UCSD-AML1 (cell line): ENCODE data around the gene SFSWAP.
"Not testable (repeated sequence)": the region's sequence is repeated elsewhere in the genome, so short reads cannot be mapped to it uniquely, and the experiment has no call there.

Source experiments
- DNase-seq: peaks from one replicate; lab custom pipeline; 2025; ENCODE audit not compliant: unreplicated experiment; lab: John Stamatoyannopoulos, UW

SFSWAP gene

DNA sequence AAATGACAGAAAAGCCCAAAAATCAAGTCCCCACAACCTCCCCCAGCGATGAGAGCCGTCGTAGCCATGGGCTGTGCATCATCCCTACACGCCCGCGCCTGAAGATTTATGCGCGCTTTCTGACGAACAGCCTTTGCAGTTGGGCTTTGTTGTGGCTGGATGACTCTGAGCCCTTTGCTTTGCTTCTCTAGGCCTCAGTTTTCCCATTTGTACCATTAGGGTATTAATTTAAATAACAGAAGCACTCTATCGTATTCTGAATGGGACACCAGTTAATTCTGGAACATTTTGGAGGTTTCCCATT lies 24.2 kb downstream of the SFSWAP start:
- no peak for DNase-seq

DNA sequence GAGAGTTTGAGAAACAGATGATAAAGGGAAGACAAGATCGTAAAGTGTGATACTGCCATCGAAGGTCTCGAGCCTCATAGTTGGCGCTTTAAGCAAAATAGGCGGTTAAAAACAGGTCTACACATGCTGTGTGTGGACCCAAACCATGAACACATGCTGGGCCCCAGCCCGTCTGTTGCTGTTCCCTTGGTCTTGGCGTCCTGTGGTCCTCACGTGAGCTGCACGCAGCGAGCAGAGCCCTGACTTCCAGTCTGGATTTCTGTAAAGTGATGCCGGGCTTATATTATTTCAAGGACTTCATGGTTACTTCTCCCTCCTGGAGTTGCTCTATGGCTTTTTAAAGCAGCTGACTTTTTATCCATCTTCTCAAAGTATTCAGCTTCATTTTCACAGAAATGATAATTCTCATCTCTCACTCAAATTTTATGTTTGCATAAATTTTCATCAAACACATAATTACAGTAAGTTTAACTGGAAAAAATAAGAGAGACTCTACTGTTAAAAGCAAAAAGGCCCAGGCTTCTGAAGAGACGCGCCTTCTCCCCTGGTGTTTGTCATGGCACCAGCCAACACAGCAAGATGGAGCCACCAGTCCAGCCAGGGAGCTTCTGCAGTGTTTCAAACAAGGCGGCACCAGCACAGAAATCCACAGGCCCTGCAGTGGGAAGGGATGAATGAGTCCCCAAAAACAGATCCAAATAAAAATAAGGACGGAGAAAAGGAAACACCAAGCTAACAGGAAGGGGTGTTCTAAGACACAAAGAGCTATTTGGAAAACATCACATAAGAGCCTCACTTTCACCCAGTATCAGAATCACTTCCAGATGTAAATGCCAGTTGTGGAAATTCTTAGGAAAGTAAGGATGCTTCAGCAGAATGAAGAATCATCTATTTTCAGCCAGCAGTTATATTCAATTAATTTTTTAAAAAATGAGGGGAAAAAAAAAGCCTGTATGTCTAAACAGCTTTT lies 24.9 kb downstream of the SFSWAP start:
- DNase-seq: no peak

DNA sequence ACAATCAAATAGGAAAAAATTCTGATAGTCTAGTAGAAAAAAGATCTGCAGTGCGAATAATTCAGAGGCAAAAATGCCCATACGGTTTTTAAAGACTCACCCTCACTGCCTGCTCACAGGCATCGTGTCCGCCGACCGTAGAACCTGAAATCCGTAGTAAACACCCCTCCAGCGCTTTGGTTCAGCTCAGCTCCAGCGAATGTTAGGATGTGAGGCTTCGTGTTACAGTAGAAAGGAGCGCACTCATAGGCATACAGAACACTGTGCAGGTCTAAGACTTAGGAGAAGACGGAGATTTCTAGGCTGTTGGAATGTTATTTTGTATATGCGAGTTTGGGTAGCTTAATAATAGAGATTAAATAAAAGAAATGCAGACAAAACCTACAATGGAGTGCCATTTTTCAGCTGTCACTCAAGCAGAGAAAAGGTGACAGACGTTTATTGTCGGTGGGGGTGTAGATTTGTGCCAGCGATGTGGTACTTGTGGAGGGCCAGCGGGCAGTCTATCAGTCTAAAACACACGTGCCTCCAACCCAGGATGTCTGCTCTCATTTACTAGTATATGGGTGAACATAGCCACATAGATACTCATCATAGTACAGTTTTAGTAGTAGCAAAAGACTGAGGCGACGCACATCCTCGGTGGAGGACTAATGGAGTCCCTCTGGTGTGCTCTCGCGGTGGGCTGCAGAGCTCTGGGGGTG lies 25.7 kb downstream of the SFSWAP start:
- DNase-seq: no peak

DNA sequence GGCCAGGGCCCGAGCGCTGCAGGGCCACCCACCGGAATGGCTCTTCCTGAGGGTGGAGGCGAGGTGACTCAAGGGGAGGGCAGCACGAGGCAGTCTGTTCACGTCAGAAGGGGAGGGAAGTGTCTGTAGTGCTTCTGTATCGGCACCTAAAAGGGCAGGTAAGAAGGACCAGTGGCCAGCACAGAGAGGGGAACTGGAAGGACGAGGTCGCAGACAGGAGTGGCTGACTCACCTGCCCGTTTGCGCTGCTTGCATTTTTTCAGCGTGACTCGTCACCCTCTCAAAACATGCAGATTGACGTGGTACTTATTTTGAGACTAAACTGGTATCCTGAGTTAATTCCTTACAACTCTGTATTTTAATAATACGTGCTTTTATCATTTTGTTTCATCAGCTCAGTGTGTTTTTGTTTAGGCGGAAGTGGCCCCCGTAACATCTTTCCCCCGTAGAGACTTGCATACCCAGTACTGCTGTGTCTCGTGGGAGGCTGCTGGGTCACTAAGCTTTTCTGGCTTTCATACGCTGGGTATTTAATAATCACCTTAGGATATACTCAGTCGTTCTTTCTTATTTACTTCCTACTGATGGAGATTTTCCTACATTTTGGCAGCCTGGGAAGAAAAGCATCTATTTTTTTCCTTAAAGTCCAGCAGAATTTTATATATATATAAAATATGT lies 26.4 kb downstream of the SFSWAP start:
- DNase-seq: no peak

DNA sequence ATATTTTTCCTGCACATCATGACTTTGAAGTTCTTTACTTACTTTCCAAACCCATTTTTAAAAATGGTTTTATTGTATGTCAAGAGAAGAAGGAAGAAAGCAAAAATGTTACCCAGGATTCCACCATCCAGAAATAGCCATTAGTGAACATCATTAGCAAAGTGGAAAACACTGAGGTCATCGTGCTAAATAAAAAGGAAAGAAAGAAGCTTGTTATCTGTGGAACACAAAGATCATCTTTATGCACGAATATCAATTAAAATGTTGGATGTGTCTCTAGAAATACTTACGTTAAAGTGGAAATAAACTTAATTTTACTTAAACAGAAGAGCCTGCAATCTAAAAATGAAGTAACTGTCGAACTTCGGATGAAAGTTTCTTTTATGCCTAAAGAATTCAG lies 27.3 kb downstream of the SFSWAP start:
- no peak for DNase-seq

DNA sequence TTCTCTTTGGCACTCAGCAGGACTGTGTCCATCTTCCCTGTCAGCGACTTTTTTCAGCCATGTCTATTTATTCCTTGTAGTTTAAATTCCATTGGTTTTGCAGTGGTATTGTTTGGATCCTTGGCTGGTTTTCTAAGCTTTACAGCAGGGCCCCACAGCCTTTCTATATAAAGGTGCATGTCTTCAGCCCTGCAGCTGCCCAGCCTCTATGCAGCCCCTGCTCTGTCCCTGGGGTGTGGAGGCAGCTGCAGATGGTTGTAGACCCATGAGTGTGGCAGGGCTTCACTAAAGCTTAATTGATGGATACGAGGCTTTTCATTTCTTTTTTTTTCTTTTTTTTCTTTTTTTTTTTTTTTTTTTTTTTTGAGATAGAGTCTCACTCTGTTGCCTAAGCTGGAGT lies 29.7 kb downstream of the SFSWAP start:
- no peak for DNase-seq

DNA sequence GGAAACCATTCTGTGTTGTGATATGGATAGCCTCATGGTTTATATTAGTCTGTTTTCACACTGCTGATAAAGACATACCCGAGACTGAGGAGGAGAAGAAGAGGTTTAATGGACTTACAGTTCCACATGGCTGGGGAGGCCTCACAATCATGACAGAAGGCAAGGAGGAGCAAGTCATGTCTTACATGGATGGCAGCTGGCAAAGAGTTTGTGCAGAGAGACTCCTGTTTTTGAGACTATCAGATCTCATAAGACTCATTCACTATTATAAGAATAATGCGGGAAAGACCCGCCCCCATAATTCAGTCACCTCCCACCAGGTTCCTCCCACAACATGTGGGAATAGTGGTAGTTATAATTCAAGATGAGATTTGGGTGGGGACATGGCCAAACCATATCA lies 31.9 kb downstream of the SFSWAP start:
- not testable (repeated sequence) for DNase-seq

DNA sequence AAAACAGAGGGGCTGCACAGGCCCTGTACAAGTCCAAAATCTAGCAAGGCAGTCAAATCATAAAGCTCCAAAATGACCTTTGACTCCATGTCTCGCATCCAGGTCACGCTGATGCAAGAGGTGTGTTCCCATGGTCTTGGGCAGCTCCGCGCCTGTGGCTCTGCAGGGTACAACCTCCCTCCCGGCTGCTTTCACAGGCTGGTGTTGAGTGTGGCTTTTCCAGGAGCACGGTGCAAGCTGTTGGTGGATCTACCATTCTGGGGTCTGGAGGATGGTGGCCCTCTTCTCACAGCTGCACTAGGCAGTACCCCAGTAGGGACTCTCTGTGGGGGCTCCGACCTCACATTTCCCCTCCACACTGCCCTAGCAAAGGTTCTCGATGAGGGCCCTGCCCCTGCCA lies 32.5 kb downstream of the SFSWAP start:
- not testable (repeated sequence) for DNase-seq

DNA sequence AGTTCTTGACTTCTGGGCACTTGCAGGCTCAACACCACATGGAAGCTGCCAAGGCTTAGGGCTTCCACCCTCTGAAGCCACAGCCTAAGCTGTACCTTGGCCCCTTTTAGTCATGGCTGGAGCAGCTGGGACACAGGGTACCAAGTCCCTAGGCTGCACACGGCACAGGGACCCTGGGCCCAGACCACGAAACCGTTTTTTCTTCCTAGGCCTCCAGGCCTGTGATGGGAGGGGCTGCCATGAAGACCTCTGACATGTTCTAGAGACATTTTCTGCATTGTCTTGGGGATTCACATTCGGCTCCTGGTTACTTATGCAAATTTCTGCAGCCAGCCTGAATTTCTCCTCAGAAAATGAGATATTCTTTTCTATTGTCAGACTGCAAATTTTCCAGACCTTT lies 33.0 kb downstream of the SFSWAP start:
- not testable (repeated sequence) for DNase-seq

DNA sequence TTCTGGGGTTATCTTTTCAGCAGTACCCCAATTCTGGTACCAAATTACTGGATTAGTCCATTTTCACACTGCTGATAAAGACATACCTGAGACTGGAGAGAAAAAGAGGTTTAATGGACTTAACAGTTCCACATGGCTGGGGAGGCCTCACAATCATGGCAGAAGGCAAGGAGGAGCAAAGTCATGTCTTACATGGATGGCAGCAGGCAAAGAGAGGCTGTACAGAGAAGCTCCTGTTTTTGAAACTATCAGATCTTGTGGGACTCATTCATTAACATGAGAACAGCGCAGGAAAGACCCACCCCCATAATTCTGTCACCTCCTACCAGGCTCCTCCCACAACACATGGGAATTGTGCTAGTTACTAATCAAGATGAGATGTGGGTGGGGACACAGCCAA lies 33.8 kb downstream of the SFSWAP start:
- DNase-seq: not testable (repeated sequence)

DNA sequence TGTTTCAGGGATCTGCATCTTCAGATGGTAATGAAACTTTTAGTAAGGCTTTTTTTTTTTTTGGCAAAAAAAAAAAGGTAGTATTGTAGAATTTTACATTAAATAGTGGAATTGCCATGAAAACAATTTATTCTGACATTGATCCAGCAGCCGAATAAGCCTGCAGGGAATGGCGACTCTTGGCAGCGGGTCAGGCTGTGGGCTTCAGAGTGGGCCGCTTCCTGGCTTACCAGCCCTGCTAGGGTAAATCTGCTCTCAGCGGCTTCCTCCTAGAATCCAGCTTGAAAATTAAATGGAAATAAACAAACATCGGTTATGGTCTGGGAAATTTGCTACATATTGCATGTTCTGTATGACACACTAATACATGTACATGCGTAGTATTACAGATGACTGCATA lies 34.8 kb downstream of the SFSWAP start:
- no peak for DNase-seq

DNA sequence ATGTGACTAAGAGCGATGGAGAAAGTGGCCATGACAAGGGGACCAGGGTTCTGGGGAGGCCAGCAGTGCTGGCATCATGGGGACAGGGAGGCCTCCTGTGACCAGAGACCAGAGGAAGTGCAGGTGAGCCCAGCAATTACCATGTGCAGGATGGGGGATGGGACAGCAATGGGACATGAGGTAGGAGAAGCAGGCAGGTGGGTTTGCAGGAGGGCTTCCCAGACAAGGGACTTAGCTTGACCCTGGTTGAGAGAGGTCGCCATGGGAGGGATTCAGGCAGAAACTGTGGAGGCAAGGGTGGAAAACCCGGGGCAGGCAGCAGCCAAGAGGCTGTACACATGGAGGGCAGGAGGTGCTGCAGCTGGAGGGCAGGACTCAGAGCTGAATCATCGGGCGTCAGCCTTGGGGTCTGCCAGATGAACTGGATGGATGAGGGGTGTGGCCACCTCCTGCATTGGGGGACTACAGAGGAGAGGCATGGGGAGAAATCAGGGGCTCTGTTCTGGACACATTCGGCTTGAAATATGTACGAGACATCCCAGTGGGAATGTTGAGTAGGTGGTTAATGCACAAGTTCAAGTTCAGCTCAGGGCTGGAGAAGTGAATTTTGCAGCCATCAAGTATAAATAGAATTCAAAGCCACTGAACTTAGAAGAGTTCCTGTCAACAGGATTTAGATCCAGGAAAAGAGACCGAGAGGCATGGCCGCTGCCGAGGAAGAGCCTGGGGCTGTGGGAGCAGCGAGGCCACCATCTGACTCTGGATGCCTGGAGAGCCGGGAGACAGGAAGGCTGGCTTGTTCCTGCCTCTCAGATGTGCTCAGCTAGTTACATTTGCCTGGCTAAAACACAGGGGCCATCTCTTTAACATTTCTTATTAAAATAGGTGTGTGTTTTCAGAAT lies 36.6 kb downstream of the SFSWAP start:
- DNase-seq: no peak

DNA sequence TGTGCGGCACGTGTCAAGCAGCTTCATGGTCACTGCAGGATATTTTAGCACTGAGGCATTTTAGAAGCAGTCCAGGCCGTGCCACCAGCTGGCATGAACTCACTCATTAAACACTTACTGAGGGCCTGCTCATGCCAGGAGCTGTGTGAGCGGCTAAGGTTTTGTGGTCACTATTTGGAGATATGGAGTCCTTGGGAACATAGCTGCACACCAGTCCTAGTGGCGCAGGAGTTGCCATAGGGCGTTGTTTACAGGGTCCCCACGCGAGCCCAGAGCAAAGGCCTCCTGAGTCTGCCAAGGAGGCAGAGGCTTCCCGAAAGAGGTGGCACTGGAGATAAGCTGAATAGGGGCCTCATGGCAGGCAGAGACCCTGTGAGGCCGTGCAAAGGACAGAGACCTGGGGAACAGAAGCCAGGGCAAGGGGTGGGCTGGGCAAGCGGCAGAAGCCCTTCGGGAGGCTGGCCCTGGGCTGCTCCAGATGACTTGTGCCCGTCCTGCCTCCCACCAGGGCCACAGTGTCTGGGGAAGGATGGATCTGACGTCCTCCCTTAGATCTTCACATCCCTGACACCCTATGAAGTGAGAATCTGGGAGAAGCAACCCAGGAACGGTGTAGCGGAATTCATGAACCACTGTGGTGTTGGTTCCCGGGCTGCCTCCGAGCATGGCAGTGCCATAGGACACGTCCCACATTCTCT lies 38.9 kb downstream of the SFSWAP start:
- no peak for DNase-seq

DNA sequence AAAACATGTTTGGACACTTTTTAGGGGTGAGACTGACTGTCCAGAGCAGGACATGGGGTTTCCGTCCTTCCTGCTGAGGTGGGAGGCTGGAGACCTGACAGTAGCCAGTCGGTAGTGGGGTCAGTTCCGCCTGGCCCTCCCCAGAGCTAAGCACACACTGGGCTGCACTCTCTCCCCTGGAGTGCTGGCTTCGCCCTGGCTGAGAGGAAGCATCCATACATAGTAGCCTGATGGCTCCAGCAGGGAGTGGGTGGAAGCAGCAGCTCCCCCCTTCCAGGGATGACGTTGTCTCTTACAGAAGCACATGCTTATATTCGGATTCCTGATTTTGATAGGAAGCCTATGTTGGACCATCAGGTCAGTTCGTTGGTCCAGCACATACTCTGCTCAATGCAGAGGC lies 40.4 kb downstream of the SFSWAP start:
- DNase-seq: no peak

DNA sequence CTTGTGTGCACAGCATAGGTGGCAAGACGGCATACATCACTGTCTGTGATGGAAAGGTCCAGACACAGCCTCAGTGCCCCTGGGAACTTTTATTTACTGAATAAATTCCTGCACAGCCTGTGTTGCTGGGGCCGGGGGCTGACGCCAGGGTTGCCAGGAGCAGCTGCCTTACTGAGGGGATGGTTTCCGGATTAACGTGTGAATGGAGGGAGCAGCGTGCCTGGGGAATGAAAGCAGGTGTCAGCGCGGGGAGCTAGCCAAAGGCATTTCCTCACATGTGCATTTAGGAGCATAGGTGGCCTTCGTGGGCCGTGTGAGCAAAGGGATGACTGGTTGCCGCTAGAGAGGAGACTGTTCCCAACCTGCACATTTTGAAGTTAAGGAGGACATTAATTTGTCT lies 41.6 kb downstream of the SFSWAP start:
- no peak for DNase-seq

DNA sequence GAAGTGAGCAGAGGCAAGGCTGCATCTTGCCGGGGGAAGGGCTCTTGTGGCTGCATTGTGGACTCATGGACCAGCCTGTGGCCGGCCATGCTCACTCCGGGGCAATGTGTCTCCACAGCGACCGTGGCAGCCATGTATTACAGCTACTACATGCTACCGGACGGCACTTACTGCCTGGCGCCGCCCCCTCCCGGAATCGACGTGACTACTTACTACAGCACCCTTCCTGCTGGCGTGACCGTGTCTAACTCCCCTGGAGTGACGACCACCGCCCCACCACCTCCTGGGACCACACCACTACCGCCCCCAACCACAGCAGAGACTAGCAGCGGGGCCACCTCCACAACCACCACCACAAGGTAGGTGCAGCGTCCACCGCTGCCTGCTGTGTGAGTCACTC lies 42.1 kb downstream of the SFSWAP start:
- no peak for DNase-seq

DNA sequence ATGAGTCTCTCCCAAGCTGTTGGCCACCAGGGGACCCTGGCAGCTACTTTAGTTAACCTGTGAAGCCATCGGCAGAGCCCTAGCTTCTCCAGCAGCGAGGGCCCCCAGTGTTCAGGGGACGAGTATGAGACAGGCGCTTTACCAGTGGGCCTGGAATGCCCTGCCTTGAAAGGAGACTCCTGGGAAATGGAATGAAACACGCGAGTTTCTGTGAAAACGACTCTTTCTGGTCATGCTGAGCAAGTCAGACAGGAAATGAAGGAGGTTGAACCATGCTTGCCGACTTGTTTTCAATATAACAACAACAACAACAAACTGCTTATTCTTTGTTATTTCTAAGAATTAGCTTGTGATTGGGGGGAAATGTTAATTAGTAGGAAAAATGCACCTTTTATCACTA lies 42.9 kb downstream of the SFSWAP start:
- DNase-seq: no peak

DNA sequence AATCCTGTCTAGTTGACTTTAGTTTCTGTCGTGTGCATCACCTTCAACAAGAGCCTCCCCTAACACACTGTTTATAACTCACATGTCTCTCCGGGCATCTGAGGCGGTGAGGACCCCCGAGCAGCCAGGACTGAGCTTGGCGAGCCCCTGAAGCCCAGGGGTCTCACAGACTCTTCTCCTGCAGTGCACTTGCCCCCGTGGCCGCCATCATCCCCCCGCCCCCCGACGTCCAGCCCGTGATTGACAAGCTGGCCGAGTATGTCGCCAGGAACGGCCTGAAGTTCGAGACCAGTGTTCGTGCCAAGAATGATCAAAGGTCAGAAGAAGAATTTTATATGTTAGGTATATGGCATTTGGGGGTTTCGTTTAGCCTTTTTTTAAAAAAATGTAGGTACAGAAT lies 43.3 kb downstream of the SFSWAP start:
- DNase-seq: no peak

DNA sequence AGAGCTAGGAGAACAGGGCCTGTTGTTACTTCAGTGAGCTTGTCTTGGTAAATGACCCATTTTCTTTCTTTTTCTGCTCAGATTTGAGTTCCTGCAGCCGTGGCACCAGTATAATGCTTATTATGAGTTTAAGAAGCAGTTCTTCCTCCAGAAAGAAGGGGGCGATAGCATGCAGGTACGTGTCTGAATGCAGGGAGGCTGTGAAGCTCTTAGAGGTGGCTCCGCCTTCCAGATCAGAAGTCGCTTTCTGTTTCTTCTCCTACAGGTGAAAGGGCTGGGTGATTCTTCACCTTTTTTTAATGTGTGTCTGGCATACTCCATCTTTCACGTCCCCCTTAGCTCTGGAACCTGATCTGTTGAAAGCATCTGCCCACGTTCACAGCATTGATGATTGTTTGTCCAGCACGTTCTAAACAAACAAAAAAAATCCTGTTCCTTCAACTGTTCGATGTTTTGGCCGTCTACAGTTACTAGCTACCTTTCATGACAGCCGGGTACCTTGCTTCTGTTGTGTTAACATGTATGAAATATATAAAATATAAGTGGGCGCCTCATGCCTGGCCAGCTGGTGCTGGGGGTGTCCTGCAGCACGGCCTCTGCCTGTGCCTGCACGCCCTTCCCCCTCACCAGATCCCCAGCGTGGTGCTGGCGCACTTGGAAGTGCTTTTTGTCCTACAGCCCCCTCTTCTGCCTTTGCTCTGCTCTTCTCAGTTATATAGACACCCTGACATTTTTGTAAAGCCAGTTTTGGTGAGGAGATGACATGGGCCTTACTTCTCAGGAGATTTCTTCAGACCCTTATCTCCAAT lies 44.6 kb downstream of the SFSWAP start:
- DNase-seq: no peak

DNA sequence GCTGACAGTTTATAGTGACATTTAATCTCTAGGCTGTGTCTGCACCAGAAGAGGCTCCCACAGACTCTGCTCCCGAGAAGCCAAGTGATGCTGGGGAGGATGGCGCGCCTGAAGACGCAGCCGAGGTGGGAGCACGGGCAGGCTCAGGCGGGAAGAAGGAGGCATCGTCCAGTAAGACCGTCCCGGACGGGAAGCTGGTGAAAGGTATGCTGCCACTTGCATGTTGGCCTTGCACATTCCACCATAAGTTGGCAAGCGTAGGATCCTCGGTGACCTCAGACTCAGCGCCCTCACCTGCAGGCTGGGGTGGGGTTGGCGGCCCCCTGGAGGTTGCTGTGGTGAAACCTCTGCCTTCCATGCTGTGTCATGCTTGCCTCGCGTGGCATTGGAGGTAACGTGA lies 45.6 kb downstream of the SFSWAP start:
- no peak for DNase-seq
